ENCODE data around the gene APMAP.

DNA sequence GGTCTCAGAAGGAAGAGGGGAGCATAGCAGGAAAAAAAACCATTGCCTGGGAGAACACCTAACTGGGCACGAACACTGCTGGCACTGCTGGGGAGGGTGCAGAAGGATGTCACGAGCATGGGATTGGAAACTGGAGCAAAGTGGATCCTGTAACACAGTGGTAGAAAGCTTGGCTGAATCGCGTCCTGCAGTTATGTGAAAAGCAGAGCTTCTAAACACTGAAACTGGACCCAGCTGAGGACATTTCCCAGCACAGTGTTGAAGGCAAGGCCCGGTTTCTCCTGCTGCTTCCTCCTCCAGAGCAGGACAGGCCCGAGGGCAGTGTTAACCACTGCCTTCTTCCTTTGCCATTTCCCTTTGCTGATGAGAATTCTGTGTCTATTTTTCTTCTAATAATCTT is 6.7 kb downstream of the APMAP start:
- TF ChIP-seq CTCF (IDR thresholded peaks at IDR 0.05; ENCODE audit: low read depth, low read length) = no peak
- no peak for TF ChIP-seq EZH2phosphoT487 (IDR thresholded peaks at IDR 0.05; ENCODE audit: low read depth)

Data from OCI-LY3 (cell line).